Jurkat, Clone E6-1 (cell line): ENCODE data around the gene PRRC1.
"Not testable (repeated sequence)": the region's sequence is repeated elsewhere in the genome, so short reads cannot be mapped to it uniquely, and the experiment has no call there.

Source experiments
- DNase-seq: peaks from one replicate; pipeline ENCODE4 v3.0.0-alpha.2; 2011; ENCODE audit warnings: low read depth, low spot score
- H3K4me3 ChIP-seq: 2 replicates; pipeline ENCODE4 v1.5.1; 2011; ENCODE audit warnings: mild to moderate bottlenecking, low read length, control low read depth, moderate library complexity

Gene PRRC1

DNA sequence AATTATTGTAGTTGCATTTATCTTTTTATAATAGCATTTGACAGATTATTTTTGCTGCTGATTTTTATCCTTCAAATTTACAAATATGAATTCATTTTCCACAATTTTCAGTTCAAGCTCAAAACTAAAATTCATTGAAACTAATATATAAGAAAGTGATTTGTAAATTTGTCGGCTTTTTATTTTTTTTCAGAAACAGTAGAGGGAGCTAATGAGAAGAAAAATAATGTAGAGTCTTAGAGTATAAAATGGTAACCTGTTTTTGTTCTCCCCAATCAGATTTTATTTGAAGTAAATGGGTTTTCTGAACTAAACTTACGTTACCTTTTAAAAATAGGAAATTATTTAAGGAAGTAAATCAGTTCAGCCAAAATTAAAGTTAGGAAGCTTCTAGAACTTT lies 19.2 kb downstream of the PRRC1 start:
- DNase-seq, result no peak
- H3K4me3 ChIP-seq, result no peak overlapping the region

DNA sequence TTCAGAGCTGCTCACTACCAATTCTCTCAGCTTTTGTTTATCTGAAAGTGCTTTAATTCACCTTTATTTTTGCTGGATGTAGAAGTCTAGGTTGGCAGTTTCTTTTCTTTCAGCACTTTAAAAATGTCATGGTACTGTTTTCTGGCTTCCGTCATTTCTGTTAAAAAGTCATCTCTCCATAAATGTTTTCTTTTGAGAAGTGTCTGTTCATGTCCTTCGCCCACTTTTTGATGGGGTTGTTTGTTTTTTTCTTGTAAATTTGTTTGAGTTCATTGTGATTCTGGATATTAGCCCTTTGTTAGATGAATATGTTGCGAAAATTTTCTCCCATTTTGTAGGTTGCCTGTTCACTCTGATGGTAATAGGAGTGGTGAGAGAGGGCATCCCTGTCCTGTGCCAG lies 23.1 kb downstream of the PRRC1 start:
- not testable (repeated sequence) for DNase-seq, H3K4me3 ChIP-seq

DNA sequence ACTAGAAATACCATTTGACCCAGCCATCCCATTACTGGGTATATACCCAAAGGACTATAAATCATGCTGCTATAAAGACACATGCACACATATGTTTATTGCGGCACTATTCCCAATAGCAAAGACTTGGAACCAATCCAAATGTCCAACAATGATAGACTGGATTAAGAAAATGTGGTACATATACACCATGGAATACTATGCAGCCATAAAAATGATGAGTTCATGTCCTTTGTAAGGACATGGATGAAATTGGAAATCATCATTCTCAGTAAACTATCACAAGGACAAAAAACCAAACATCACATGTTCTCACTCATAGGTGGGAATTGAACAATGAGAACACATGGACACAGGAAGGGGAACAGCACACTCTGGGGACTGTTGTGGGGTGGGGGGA lies 27.8 kb downstream of the PRRC1 start:
- not testable (repeated sequence) for H3K4me3 ChIP-seq, DNase-seq

DNA sequence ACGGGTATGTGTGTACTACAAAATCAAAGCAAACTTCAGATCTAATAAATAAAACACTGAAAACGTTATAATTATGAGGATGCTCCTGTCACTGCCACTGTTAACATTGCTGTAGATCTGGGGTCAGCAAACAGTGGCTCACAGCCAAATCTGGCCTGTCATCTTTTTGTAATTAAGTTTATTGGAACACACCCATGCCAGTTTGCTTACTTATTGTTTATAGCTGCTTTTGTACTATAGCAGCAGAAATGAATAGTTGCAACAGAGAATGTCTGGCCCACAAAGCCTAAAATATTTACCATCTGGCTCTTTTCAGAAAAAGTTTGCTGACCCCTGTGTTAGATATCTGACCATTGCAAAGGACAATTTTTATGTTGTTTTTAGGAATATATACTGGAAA lies 32.1 kb downstream of the PRRC1 start:
- H3K4me3 ChIP-seq, result no peak overlapping the region
- no peak for DNase-seq

DNA sequence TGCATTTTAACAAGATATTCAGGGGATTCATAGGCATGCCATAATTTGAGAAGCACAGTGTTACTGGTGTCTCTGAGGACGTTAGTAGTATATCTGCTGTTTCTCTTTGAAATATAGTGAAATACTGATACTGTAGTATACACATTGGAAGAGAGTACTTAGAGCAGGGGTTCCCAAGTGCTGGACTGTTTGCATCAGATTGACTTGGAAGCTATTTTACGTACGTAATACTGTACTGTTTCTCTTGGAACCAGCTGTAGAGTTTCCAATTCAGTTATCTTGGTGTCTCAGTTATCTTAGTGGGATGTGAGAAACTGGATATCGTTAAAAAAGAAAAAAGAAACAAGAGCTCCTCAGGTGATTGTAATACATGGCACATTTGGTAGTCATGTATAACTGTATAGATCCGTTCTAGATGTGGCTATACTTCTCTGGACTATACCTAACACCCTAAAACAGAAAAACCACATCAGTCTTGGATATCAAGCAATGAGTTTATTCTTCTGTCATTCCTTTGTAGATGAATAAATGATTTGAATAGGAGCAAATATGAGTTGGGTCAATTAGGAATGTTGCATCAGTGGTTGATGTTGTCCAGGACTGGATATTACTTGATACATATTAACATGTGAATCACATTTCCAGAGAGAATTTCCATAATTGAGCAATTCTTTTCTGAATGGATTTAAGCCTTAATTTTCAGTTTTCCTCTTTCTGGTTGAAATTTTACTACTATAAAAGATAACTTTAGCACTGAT lies 33.4 kb downstream of the PRRC1 start:
- no peak for DNase-seq
- H3K4me3 ChIP-seq, result no peak overlapping the region

DNA sequence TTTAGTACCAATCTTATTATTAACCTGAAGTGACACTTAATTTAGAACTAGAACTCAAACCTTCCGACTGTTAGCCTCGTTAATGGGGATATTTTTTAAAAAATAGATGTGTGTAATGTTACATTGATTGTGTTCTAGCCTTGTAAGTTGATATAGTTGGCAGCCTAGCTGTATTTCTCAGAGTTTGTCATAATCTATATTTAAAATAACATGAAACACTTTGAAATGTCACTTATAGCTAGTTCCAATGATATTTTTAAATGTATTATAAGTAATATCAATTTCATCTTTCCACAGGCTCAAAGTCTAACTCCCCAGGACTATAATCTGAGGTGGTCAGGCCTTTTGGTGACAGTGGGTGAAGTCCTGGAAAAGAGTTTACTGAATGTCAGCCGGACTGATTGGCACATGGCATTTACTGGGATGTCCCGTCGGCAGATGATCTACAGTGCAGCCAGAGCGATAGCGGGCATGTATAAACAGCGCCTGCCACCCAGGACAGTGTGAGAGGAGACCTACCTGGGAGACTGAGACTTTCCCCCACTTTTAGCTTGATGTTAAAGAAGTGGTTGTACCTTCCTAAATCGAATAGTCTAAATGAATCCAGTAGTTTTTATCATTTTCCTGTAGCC lies 34.1 kb downstream of the PRRC1 start:
- H3K4me3 ChIP-seq, result no peak overlapping the region
- DNase-seq, result no peak

DNA sequence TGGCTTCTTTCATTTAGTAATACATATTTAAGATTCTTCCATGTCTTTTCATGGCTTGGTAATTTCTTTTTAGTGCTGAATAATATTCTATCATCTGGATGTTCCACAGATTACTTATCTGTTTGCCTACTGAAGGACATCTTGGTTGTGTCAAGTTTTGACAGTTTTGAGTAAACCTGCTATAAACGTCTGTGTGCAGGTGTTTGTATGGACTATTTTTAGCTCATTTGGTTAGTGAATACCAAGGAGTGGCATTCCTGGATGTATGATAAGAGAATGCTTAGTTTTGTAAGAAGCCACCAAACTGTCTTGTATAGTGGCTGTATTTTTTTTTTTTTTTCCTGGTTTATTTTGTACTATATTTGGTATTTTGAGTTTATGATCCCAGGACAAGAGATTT lies 38.4 kb downstream of the PRRC1 start:
- no peak for DNase-seq
- H3K4me3 ChIP-seq, result no peak overlapping the region

DNA sequence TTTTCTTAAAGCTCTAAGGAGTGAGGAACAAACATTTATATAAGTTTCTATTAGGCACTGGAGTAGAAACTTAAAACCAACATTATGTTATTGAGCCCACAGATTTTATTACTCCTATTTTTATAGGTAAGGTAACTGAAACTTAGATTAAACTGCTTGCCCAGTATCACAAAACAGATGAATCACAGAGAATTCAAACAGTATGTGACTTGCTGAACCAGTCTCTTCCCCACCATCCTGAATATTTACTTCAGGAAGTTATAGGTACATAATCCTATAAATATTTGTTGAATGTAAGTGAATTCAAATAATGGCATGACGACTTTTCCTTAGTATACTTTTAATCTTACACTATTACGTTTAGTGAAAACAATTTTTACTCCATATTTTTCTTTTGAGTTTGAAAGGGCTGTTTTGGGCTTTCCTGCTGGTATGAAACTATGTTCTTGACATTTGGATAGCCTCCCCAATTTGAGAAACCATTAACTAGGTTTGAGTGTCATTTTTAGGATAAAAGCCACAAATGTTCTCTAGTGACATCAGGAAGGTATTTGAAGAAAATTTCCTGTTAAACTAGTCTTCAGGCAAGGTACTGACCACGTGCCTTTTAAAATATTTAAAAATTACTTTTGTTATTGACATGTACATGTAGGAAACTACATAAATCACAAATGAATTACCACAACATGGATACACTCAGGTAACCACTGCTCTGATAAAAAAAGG lies 39.3 kb downstream of the PRRC1 start:
- no peak for DNase-seq
- no peak overlapping the region for H3K4me3 ChIP-seq

DNA sequence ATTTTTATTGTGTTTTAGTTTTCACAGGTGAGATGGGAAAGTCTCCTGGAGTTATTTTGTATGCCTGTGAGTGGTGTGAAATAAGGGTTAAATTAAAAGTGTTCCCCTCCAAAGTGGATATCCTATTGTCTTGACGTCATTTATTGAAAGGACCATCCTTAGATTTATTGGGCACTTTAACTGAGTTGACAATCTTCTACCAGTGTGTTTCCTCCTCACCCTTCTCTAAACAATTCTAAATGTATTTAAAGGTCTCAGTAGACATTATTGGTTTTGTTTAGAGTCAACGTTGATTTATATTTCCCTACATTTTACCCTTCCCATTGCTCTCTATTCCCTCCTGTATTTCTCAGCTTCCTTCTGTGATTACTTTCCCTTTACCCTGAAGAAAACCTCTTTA lies 40.8 kb downstream of the PRRC1 start:
- DNase-seq, result no peak
- no peak overlapping the region for H3K4me3 ChIP-seq

DNA sequence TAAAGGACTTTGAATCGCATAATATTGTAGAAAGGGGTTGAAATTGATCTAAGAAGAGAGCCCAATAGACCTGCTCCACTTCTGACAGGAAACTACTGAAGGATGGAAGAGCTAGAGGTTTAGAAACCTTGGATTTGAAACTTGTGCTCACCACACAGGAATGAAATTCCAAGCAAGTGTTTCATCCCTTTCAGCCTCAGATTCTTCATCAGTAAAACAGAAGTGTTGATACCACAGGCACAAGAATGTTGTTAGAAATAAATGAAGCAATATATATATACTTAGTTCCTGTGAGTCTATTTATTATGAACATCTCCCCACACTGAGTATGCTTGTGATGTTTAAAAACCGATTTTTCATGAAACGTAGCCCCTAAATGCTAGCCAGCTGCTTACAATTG lies 43.8 kb downstream of the PRRC1 start:
- no peak overlapping the region for H3K4me3 ChIP-seq
- no peak for DNase-seq

DNA sequence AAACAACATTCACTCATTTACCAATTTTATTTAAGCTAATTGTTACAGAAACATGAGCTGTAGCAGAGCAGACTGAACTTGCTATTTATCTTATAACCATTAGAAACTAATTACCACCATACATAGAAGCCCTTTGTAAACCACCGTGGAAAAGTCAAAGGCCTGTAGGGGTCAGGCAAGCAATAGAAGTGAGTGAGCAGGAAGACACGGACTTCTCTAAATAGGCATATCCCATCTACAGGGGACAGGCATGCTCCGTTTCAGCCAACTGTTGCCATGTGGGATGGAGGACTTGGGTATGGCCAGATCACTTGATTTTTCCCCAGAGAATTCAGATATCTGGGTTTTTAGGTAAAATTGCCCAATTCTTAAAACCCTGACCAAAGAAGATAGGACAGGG lies 44.8 kb downstream of the PRRC1 start:
- DNase-seq, result no peak
- H3K4me3 ChIP-seq, result no peak overlapping the region

DNA sequence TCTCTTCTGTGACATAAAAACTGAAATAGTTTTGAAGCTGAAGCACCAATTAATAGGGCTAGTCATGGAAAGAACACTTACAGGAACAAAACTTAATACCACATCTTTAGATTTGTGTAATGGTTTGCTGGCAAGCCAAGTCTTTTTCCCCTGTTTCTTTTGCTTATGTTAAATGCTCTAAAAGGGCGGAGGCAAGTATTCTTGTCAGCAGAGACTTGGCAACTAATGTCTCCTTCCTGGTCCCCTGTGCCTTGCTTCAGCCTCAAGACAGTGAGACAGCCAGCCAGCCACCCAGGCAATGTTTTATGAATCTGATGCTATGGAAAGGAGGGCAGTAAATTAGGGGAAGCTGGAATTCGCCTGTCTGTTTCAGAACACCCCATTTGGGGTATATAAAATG lies 45.7 kb downstream of the PRRC1 start:
- no peak for DNase-seq
- no peak overlapping the region for H3K4me3 ChIP-seq

DNA sequence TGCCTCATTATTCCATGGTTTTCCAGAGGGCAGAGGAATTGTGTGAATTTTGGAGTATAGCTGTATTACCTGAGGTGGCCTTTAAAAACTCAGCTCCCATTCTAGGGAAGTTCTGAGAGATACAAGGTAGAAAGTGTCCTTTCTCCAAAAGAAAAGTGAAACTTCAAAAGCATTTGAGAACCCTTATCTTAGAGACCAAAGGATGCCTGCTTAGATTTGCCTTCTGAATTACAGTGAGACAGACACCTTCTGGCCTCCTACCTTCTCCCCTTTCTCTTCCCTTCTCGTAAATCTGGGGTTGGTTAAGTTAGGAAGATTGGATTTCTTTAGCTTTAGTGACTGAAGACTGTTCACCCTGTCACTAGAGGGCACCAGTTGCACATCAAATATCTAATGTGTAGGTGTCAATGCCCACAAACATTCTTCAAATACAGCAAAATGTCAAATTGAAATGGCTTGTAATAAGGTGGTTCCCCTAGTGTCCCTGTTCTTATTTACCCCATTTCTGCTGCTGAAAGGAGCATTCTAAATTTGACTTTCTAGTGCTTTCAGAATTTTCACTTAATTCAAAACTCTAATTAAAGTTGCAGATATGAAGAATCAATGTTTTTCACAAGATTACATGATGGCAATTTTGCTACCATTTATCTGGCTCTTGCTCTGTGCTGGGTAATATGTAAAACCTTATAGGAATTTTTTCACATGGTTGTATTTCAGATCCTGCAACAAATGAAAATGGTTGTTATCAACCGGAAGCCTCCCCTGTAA lies 46.7 kb downstream of the PRRC1 start:
- H3K4me3 ChIP-seq, result no peak overlapping the region
- DNase-seq, result peak; percentile 81

DNA sequence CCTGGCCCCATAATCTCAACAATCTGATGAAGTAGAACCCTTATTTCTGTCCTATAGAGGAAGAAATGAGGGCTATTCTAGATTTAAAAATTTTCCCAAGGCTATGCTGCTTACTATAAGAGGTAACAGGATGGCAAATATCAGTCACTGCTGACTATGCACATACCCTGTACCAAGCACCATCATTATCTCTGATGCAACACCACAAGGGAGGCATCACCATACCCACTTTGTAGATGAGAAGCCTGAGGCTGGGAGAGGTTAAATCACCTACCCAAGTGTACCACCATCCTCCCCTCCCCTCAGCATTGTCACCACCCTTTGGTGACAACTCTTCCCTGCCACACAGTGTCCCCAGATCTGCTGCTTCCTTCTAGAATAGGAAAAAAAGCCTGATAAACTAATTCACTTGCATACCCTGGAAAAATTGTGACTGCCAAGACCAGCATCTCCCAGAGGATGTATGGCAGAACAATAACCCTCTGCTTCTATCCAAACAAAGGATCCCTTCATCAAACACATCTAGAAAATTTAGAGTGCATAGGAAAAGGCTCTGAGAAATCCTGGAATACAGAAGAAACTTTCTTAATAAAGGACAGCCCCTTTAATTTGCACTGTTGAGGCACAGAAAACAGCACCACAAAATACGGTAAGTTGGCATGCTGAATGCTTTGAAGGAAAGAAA lies 48.3 kb downstream of the PRRC1 start:
- no peak overlapping the region for H3K4me3 ChIP-seq
- peak; percentile 59 for DNase-seq

DNA sequence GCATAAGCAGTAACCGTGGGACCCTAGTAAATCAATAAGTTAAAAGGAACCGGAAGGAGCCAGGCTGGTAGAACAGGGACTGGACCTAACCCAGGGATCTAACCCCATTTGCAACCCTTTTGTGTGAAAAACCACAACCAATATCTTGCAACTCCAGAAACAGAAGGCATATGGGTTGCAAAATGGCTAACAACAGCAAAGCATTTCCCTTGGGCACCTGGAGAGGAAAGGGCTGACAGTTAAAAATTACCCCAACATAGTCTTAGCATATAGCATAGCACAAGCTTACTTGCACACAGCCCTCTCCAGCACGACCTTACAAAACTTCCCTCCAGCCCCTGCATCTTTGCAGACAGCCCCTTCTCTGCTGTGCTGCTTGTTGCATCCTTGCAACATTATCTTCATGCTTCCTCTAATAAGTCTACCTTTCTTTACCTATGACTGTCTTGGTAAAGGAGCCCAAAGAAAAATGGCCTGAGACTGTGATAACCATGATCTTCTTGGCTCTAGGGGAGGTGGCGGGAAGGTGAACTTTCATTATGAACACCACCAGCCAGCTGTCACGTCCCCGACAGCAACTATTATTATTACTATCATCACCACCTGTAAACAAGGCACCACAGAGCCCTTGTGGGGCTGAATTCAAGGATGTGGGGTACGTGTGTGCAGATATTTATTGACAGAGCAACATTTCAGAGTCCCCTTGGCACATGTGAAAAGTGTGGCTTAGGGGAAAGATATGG lies 49.8 kb downstream of the PRRC1 start:
- peak; percentile 90 for DNase-seq
- peak overlapping the region; percentile 29 for H3K4me3 ChIP-seq

DNA sequence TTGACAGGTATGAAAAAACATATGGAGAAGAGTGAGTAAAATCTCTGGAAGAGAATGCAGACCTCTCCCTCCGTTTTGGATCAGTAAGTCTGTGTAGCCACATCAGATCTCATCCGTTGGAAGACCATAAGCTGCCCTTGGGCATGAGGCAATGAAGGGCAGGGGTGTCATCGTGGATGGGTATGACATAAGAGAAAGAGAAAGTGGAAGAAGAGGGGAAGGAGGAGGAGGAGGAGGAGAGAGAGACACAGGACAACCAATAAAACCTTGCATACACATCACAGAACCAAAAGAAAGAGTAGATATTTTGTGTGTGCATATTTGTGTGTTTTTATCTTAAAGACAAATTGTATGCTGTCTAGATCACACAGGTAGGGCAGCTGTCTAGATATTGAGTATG lies 50.7 kb downstream of the PRRC1 start:
- peak; percentile 39 for DNase-seq

DNA sequence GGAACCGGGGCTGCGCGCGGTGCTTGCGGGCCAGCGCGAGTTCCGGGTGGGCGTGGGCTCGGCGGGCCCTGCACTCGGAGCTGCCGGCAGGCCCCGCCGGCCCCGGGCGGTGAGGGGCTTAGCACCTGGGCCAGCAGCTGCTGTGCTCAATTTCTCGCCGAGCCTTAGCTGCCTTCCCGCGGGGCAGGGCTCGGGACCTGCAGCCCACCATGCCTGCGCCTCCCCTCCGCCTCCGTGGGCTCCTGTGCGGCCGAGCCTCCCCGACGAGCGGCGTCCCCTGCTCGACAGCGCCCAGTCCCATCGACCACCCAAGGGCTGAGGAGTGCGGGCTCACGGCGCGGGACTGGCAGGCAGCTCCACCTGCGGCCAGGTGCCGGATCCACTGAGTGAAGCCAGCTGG lies 52.0 kb downstream of the PRRC1 start:
- not testable (repeated sequence) for DNase-seq, H3K4me3 ChIP-seq

More for the DNA sequence above, 50.7 kb downstream of the PRRC1 start:
- H3K4me3 ChIP-seq, result no peak overlapping the region; the same call in 1 of the 2 replicates

DNA sequence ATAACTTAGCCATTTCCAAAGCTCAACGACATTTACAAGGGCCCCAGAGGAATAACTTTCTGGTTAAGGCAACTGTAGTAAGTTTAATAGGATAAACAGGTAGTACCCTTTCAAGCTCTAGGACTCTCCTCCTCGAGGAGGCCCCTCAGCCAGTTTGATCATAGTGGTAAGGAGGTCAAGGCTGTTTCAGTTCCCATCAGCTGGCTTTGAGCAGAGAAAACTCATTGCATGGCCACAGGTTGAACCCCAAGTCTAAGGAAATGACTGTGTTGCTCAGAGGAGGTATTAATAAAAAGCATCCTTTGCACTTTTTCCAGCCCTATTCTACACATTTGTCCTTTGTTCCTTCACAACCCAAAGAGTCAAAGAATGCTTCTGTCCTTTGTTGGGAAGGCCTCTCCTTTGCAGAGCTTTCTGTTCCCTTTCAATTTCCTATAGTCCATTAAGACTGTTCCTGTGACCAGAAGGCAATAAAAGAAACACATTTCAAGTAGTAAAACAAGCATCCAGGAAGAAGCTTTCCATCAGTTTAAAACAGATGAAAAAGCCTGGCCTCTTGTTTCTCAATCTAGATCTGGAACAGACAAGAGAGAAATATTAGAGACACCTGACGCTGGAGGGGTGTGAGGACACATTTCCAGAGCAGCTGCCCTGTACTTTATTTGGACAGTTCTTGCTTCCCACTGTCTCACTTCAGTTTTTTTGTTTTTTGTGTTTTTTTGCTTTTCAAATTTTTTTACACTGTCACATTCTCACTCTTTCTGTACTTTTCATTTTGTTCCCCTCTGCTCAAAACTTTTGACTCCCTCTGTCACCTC lies 54.1 kb downstream of the PRRC1 start:
- H3K4me3 ChIP-seq, result no peak overlapping the region
- no peak for DNase-seq
